ENCODE results near the gene RINT1.
"Not testable (repeated sequence)": the region's sequence is repeated elsewhere in the genome, so short reads cannot be mapped to it uniquely, and the experiment has no call there.

RINT1 gene

DNA sequence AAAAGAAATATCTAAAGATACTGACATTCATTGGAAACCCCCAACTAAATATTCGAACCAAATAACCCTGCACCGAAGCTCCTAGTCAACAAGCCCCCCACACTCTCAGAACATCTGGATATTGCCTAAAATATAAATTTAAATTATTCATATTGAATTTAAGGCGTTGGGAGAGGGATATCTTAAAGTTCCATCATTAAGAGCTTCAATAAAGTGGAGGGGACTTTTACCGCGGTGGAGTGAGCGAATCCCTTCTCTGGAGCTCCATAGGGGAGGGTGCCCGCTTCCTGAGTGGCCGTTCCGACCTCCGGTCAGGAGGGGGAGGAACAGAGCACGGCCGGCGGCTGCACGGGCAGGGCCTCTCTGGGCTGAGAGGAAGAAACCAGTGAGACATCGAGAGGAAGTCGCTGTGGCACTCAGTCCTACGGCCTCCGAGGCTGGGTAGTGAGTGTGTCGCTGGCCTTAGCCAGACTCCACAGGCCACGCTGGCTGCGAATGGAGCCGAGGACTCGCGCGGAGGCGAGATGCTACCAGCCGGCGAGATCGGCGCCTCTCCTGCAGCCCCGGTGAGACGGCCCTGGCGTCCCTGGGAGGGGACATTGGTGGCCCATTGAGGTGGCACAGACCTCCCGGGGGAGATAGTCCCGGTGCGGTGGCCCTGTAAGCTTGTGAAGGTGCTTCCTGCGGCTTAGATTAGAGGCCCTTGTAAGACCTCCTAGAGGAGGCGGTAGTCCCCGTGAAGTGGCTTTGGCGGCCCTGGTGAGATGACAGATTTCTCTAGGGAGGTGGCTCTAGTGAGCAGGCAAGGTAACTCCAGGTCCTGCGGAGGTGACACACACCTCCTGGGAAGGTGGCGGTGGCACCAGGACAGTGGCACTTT, at the start of gene RINT1:
Gene RINT1, plus strand, starts transcription at position 410 of the 880 bp plus-strand sequence. Its CDS starts 115 bp downstream, at position 525.
- peak; percentile 83 for DNase-seq (ENCODE audit: low read depth)

DNA sequence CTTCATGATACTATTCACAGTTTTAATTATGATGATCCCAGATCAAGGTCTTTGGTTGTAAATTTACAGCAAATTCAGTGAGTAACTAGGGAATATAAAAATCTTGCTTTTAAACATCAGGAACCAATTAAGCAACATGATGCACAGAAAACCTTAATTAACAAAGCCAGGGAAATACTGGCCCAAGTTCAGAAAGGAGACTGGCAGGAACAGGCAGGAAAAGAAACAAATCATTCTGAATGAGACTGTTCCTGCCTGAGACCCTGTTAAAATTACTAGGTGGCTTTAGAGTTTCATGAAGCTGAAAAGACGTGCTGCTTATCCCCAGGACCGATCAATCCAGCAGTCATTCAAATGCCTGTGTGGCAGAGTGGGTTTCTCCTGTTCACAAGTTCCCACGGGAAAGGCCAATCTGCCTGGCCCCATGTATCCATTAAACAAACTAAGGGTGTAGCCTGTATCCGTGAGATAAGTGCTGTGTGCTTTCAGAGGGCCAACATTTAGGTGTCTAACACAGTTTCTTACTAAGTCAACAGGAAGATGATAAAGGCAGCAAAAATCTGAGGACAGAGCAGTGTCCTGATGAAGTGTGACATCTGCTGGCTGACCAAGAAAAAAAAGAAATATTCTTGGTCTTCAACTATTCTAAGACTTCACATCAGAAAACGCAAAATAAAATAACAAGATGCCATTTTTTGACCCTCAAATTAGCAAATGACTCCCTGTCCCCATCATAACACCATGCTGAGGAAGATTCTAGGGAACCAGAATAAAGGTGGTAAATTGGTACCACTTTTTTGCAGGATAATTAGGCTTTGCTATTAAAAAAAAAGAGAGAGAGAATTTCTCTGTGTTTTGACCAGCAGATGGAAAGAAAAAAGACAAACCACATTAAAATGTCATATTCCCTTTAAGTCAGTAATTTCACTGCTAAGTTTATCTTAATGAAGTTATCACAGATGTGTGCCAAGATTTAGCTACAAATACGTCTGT, 44.1 kb upstream of the RINT1 start:
- no peak for DNase-seq (ENCODE audit: low read depth)

DNA sequence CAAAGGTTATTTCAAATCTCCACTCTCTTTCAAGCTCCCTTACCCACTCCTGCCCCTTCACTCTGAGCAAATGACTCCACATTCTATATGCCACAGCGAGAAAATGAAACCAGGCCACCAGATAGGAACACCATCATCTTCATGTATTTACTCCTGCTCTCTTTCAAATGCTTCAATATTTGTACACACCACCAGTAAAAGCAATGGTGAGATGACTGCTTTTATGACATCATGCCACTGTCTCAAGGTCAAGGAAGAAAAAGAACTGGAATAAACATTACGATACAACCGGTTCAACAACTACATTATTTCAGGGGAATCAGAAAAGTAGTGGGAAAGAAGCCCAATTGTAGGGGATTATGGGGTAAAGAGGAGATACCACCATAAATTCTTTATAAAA, 42.6 kb upstream of the RINT1 start:
- DNase-seq (ENCODE audit: low read depth) = no peak

DNA sequence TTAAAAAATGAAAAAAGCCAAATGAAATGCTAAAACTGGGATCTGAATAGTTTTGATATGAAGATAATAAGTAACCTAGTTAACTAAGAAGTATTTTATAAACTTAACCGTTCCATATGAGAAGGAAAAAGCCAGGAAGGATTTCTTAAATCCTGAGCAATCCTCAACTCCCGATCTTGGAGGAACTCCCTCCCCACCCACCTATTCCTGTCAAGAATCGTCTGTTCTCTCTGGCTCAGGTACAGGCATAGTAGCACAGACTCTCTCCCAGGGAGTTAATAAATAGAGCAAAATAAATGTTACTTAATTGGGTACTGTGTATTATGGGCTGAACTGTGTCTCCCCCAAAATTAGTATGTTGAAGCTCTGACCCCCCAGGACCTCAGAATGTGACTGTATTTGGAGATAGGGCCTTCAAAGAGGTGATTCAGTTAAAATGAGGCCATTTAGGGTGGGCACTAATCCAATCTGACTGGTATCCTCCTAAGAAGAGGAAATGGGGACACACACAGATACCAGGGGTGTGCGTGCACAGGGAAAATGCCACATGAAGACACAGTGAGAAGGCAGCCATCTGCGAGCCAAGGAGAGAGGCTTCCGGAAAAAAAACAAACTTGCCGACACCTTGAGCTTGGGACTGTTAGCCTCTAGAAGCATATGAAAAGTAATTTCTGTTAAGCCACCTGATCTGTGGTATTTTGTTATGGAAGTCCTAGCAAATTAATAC, 38.6 kb upstream of the RINT1 start:
- DNase-seq (ENCODE audit: low read depth) = no peak

DNA sequence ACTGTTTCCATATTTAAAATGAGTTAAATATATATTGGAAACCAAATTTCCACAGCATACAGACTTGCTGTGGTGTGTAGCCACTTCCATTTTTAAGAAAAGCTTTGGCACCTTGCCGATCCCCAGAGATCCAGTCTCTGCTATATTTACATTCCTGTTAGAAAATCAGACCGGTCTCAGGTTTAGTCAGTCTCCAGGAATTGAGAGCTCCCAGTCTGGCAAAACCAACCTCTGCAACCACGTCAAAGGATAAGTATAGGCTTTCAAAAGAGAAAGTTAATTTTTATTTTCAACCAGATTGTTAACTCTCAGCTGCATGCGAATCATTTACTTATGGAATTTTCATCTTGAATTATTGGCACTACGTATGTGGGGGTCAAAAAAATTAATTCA, 38.1 kb upstream of the RINT1 start:
- no peak for DNase-seq (ENCODE audit: low read depth)

DNA sequence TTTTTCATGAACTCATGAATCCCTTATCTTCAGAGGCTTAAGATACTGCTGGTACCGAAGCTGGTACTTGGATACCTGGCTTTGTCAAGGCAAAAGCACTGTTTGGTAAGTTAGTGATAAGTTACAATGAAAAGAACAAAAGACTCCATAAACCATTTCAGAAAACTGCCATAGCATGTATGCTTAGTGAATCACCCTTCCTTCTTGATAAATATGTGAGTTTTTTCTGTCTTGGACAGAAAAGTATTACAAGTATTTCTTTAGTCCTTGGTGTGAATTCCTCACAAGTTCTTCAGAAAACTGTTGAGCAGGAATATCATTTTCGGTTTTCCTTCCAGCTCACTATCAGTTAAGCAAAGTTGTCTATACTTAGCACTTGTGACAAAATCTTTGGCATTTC, 35.5 kb upstream of the RINT1 start:
- no peak for DNase-seq (ENCODE audit: low read depth)

DNA sequence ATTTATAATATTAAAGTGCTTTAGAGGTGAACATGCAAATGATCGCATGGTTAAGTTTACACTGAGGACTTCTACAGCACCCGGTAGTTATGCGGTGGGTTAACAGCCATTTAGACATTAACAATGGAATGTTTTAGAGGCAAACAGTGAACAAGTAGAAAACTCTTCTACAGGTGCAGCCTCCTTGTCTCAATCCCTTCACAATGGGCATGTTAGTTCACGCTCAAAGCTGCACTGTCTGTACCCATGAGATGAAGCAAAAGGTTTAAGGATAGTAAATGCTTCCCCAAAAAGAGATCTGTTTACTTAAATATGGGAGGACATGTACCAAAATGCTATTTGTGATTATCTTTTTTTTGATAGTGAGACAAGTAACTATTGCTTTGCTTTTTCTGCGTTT, 35.0 kb upstream of the RINT1 start:
- DNase-seq (ENCODE audit: low read depth) = no peak

DNA sequence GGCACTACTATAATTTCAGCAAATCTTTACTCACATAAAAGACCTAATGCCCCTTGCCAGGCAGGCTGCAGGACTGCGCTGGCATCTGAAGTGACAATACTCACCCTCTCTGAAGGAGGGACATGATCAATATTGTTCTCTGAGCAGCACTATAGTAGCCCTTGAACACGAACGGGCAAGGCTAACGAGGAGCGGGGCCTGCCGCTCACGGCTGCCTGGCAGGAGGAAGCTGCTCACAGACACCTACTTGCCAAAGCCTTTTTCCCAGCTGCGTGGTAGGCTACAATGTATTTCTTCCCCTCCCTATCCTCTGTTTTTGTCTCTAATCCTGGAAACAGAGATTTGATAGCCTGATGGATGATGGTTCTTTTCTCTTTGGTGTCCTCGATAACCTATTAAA, 29.8 kb upstream of the RINT1 start:
- DNase-seq (ENCODE audit: low read depth) = no peak

DNA sequence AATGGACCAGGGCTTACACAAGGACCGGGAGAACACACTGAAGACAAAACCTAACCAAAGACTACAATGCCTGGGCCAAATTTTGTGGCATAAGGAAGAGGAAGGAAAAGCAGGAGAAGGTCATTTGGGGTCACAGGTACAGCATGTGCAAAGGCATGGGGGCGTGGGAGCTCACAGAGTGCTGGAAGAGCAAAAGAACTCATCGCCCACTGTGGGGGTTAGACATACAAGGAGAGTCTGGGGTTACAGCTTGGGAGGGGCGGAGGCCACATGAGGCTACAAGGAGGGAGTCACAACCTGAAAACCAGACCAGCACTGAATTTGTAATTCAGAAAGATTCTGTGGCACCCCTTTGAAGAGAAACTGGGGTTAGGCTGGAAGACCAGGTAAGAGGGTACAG, 19.6 kb upstream of the RINT1 start:
- no peak for DNase-seq (ENCODE audit: low read depth)

DNA sequence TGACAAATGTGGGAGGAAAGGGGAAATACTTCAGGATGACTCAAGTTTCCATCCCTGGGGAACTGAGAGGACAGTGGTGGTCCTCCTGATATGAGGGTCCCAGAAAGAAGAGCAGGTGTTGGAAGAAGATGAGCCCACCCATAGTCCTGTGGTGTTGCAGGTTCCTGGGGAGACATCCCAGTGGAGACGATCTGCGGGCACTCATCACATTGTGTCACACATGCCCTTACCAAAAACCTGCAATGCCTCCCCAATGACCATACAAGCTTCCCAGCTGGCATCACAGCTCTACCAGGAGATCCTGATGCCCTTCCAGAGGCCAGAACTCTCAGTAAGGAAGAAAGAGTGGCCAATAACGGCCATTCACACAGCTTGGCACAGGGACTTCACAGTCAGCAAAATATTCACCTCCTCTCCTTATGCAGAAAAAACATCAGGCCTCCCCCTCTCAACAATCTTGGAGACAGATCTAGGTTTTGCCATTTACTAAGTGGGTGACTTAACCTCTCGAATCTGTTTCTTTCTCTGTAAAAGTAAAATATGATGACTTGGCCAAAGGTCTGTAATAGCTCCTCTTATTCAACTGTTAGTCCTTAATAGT, 19.0 kb upstream of the RINT1 start:
- no peak for DNase-seq (ENCODE audit: low read depth)

DNA sequence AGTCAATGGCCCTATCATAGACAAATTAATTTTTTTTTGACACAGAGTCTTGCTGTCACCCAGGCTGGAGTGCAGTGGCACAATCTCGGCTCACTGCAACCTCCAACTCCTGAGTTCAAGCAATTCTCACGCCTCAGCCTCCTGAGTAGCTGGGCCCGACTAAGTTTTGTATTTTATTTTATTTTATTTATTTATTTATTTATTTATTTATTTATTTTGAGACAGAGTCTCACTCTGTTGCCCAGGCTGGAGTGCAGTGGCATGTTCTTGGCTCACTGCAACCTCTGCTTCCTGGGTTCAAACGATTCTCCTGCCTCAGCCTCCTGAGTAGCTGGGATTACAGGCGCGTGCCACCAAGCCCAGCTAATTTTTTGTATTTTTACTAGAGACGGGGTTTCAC, 16.4 kb upstream of the RINT1 start:
- DNase-seq (ENCODE audit: low read depth) = not testable (repeated sequence)

DNA sequence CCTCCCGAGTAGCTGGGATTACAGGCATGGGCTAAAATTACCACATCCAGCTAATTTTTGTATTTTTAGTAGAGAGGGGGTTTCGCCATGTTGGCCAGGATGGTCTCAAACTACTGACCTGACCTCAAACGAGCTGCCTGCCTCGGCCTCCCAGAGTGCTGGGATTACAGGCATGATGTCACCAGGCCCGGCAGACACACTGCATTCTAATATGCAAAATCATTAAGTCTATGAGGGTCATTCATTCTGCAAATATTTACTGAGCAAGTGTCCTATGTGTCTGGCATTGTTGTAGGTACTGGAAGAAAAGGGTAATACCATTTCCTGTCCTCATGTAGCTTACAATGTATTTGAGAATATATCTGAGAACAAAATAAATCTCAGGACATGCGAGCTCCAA, 12.6 kb upstream of the RINT1 start:
- no peak for DNase-seq (ENCODE audit: low read depth)

DNA sequence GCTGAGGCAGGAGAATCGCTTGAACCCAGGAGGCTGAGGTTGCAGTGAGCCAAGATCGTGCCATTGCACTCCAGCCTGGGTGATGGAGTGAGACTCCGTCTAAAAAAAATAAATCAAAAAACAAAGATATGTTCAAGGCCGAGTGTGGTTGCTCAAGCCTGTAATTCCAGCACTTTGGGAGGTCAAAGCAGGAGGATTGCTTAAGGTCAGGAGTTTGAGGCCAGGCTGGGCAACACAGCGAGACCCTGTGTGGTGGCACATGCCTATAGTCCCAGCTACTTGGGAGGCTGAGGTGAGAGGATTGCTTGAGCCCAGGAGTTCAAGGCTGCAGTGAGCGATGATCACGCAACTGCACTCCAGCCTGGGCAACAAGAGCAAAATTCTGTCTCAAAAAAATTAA, 11.4 kb upstream of the RINT1 start:
- DNase-seq (ENCODE audit: low read depth) = not testable (repeated sequence)

DNA sequence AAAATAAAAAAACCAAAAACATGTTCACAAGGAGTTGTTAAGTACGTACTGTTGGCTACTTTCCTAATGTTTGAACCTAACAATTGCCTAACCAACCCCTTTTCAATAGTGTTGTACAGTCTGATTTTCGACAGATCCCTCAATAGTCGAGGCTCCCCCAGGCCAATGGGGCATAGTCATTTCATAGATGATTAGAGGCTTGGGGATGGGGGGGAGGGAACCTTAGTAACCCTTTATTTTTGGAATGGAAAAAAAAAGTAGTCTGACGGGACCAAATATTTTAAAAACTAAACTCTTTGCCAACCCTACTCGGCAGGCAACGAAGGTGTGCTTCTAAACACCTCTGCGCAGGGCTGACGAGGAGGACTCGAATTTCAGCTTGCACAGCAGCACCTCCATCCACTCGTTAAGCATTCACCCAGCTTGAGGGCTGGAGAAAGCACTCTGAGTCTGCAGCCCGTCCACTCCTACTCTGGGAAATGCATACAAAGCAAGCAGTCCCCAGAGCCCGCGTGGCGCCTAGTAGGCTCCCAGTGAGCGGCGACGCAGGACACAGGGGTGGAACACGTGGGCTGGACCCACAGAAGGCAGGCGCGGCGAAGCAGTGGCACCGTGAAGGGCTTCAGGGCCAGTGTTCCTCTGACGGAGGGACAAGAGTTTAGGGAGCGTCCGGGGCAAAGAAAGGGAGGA, 10.8 kb upstream of the RINT1 start:
- peak; percentile 24 for DNase-seq (ENCODE audit: low read depth)

DNA sequence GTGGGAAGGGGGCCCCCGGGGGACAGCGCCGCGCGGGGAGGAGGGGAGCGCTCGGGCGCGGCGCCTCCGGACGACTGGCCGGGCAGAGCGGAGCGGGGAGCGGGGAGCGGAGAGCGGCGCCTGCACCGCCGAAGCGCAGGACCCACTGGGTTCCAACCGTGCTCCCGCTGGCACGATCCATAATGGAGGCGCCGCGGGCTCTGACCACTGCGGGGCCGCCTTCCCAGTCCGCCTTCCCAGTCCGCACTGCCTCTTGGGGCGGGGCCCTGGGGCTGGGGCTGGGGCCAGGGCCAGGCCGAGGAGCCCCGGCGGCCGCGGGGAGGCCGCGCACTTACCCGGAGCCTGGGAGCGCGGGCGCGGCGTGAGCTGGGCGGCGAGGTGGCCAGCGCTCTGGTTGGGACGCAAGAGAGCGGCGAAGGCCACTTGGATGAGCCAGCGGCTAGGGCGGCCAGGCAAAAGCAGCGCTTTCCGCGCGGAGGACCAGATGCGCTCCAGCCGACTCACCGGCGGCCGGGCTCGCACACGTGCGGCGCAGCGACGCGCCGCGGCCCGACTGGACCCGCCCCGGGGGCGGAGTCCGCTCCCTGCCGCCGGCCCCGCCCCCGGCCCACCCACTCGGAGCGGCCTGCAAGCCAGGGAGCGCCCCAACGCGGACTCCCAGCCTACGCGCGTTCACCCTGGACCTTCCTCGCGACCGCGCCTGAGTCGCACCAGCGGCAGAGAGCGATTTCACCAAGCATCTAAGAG, 10.1 kb upstream of the RINT1 start, which contains the start of gene PUS7:
Gene PUS7, minus strand, starts transcription at position 555 of the 747 bp plus-strand sequence. CDS start 13,759 bp downstream, outside the sequence.
- peak; percentile 76 for DNase-seq (ENCODE audit: low read depth)

DNA sequence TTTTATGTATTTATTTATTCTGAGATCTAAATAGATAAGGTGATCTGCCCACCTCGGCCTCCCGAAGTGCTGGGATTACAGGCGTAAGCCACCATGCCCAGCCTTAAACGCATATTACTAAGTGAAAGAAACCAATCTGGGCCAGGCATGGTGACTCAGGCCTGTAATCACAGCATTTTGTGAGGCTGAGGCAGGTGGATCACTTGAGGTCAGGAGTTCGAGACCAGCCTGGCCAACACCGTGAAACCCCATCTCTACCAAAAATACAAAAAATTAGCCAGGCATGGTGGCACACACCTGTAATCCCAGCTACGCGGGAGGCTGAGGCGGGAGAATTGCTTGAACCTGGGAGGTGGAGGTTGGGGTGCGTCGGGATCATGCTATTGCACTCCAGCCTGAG, 7.6 kb upstream of the RINT1 start:
- not testable (repeated sequence) for DNase-seq (ENCODE audit: low read depth)

DNA sequence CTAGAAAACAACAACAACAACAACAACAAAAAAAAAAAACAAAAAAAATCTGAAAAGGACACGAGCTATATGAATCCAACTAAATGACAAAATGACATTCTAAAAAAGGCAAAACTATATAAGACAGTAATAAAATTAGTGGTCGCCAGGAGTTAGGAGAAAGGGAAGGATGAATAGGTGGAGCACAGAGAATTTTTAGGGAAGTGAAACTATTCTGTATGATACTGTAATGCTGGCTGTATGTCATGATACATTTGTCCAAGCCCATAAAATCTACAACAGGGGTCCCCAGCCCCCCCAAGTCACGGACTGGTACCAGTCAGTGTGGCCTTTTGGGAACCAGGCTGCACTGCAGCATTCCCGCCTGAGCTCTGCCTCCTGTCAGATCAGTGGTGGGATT, 7.2 kb upstream of the RINT1 start:
- DNase-seq (ENCODE audit: low read depth) = no peak

DNA sequence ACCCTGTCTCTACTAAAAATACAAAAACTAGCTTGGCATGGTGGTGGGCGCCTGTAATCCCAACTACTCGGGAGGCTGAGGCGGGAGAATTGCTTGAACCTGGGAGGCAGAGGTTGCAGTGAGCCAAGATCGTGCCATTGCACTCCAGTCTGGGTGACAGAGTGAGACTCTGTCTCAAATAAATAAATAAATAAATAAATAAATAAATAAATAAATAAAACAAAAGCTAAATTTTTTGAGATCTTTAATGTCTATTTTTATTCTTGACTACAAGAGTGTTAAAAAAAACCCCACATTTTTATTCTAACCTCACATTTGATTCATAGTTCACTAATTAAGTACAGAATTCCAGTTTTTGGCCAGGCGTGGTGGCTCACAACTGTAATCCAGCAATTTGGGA, 4.3 kb upstream of the RINT1 start:
- DNase-seq (ENCODE audit: low read depth) = not testable (repeated sequence)

DNA sequence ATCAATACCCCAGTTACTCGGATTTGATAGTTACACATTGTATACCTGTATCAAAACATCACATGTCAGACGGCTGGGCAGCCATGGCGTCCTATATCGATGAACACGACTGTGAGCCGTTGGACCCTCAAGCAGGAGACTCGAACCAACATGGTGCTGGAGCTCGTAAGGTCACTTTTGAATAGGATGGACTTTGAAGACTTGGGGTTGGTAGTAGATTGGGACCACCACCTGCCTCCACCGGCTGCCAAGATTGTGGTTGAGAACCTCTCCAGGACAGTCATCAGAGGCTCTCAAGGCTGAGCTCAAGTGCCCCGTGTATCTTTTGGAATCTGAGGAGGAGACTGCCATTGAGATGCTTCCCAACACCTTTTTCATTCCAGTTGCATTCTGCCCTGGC, 1.9 kb upstream of the RINT1 start:
- no peak for DNase-seq (ENCODE audit: low read depth)

DNA sequence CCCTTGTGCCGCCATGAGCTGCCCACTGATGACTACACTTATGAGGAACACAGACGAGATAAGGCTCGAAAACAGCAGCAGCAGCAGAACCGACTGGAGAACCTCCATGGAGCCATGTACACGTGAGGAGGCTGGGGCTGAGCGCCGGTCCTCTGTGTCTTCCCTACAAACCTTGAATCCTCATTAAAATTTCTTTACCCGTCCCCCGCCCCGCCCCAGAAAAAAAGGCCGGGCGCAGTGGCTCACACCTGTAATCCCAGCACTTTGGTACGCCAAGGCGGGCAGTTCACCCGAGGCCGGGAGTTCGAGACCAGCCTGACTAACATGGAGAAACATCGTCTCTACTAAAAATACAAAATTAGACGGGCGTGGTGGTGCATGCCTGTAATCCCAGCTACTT, 1.5 kb upstream of the RINT1 start:
- no peak for DNase-seq (ENCODE audit: low read depth)

Measured in stimulated activated CD8-positive, alpha-beta memory T cell treated with anti-CD3 and anti-CD28 coated beads, Interleukin-4, amount 100 ng/mL, for 24 hours (primary cell).